GM19455 (cell line): Measurements from ENCODE around the gene MRPS31.
"Not testable (repeated sequence)": the region's sequence is repeated elsewhere in the genome, so short reads cannot be mapped to it uniquely, and the experiment has no call there.

Experiments
- ATAC-seq: cut with Tn5 transposase; IDR thresholded peaks from one replicate; pipeline ENCODE4 v1.9.1; 2021; ENCODE audit not compliant: unreplicated experiment

The MRPS31 gene

DNA sequence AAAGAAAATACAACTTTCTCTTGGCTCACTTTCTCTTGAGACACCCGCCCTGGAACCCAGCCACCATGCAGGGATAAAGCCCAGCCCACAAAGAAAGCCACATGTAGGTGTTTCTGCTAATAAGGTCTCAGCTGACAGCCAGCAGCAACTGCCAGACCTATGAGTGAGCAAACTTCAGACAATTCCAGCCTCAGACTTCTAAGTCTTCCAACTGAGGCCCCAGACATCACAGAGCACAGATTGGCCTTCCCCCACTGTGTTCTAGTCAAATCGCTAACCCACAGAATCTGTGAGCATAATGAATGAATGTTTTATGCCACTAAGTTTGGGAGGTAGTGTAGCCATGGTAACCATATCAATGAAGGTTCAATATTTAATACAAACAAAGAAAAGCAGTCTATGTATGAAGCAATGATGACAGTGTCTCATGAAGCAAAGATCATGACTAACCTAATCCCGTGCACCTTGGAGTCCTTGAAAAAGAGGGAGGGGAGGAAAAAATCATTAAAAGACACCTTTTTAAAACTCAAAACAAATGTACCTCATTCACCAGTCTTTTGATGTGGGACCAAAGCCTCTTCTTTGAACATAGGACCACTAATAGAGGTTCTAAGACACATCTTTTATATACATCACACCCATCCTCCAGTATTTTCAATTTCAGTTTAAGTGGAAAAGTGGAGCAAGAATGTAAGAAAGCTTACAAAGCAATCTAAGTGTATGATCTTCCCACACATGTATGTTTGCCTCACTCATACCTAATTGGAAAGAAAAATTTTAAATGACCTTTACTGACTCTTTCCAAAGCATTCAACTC, 6.2 kb downstream of the MRPS31 start:
- ATAC-seq: no peak

DNA sequence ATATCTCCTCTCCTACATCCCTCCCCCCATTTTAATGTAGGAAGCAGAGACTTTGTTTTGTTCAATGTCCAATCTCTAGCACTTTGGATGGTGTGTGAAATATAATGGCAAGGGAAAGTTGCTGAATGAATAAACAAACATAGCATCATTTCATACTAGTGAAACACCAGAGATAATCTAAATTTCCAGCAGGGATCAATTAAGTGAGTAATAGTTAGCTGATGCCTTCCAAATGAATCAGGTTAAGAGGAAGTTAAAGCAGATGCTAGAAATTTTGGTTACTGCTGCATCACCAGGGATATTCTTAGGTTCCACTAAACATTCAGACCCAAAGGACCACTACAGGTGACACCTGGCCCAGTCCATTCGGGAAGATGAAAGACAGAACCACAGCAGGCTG, 8.1 kb downstream of the MRPS31 start:
- no peak for ATAC-seq

DNA sequence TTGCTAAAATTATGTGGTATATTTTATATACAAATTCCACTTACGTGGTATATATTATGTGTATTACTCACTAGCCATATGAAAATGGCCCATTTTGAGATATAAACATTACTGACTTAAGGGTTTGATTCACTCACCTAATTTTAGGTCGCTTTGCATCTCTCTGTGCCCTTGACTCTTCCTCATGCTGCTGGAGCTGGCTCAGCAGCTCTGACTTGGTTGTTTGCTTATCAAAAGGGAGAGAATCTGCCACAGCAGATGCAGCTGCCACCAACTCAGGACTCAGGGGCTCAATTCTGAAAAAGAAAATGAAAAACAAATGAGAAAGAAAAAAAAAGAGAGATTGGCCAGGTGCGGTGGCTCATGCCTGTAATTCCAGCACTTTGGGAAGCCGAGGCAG, 12.2 kb downstream of the MRPS31 start:
- peak; percentile 44 for ATAC-seq

DNA sequence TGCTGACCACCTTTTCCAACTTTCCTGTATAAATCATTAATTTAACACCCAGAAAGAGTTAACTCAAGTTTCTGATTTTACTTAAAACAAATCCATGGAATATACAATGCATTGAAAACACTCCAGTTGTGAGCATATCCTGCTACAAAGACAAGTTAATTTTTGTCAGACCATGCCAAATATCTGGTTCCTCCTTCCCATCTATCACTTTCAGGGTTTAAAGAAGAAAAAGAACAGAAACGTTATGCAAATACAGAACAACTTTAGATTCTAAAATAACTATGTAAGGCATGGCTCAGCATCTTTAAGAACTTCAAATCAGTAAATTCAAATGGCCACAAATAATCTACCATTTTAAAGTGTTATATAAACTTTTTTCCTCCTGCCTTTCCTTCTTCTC, 14.9 kb downstream of the MRPS31 start:
- ATAC-seq: peak; percentile 50

DNA sequence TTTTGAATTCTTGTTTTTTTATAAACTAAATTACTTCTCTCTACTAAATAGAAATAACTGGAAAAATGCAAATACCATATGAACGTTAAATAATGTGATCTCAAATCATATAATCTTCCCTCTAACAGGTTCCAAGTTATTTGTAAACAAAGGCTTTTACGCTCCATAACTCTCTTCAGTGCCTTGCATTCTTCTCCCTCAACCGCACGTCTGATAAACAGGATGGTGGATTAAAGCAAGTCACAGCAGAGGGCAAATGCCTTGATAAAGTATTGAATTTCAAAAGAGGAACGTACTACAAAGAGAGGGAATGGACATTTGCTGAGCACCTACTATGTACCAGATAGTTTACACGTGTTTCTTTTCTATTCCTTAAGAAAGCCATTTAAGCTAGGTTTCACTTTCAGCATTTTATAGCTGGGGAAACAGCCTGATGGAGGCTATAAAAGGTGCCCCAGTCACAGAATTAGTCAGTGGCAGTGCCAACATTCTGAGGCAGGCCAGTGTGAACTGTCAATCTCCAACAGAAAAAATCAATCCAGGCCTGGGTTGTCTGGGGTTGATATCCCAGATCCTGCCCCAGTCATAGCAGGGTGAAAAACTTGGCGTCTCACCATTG, 15.8 kb downstream of the MRPS31 start:
- ATAC-seq: no peak

DNA sequence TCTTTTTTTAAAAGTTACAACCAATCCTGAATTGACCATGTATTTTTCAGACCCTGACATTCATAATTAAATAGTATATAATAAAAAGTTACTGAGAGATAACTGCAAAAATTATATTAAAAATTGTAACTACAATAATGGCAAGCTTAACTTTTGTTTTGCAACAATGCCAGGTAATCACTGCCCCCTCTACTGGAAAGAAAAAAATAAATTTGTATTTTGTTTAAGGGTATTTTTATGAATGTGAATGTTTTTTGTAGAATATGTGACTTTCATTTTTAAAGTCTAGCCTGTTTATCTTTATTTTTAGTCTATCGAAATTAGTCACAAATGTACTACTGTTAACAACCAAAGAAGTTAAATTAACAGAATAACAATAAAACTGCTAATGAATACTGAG, 21.7 kb downstream of the MRPS31 start:
- no peak for ATAC-seq

DNA sequence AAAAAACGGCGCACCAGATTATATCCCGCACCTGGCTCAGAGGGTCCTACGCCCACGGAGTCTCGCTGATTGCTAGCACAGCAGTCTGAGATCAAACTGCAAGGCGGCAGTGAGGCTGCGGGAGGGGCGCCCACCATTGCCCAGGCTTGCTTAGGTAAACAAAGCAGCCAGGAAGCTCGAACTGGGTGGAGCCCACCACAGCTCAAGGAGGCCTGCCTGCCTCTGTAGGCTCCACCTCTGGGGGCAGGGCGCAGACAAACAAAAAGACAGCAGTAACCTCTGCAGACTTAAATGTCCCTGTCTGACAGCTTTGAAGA, 35.8 kb downstream of the MRPS31 start:
- ATAC-seq: not testable (repeated sequence)

DNA sequence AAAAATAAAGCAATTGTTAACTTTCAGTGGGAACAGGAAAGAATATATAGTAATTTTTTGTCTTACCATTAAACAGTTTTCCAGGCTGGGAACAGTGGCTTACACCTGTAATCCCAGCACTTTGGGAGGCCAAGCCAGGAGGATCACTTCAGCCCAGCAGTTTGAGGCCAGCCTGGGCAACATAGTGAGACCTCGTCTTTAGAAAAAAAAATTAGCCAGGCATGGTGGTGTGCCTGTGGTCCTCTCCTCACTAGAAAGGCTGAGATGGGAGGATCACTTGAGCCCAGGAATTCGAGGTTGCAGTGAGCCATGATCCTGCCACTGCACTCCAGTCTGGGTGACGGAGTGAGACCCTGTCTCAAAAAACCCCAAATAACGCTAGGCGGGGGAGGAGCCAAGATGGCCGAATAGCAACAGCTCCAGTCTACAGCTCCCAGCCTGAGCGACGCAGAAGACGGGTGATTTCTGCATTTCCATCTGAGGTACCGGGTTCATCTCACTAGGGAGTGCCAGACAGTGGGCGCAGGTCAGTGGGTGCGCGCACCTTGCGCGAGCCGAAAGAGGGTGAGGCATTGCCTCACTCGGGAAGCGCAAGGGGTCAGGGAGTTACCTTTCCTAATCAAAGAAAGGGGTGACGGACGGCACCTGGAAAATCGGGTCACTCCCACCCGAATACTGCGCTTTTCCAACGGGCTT, 36.3 kb downstream of the MRPS31 start:
- ATAC-seq: not testable (repeated sequence)

DNA sequence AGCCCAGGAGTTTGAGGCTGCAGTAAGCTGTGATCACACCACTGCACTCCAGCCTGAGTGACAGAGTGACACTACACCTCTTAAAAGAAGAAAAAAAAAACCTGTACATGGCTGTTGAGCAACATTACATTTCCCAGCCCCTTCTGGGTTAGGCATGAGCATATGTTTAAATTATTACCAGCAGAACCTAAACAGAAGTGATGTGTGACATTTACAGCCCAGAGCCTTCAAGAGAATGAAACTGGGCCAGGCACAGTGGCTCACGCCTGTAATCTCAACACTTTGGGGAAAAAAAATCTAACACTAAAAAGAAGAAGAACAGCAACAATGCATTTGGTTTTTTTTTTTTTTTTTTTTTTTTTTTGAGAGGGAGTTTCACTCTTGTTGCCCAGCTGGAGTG, 38.3 kb downstream of the MRPS31 start:
- no peak for ATAC-seq

DNA sequence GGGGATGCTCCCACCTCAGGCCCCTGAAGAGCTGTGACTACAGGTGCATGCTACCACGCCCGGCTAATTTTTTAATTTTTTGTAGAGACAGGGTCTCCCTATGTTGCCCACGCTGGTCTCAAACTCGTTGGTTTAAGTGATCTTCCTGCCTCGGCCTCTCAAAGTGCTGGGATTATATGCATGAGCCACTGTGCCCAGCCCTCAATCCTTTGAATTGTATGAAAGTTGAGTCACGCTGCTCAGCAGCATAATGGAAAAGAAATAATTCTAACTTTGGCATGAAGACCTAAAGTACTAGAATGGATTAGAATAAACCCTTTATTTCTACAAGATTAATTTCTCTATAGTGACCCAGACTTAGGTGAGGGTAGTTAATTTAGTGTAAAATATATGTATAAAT, 42.4 kb downstream of the MRPS31 start:
- no peak for ATAC-seq

DNA sequence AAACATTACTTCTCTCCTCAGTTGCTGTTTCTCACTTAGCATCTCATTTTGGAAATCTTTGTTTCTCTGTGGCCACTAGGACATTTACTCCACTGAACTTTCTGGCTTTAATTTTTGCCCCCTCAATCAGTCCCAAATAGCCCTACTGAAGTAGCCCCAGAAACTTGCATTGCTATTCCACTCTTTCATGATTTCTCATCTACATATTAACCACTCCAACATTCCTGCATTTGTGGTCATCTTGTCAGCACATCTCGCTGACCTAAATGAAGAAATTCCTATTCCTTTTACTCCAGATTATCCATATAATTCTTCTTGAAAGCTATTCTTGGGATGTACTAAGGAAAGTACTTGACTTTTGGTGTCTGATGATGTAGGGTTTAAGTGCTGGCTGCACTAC, 56.6 kb downstream of the MRPS31 start:
- not testable (repeated sequence) for ATAC-seq

DNA sequence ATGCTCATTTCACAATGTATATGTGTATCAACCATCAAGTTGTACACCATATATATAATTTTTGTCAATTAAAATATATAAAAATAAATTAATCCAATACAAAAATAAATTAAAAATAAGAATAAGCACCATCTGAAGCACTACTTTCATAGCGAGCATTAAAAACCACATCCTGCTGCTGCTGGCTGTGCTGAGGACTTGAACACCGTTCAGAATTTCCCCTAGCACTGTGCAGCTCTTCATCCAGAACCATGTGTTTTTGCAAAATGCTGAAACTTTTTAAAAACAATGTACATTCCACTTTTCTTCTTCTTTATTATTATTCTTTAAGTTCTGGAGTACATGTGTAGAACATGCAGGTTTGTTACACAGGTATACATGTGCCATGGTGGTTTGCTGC, 64.6 kb downstream of the MRPS31 start:
- no peak for ATAC-seq

DNA sequence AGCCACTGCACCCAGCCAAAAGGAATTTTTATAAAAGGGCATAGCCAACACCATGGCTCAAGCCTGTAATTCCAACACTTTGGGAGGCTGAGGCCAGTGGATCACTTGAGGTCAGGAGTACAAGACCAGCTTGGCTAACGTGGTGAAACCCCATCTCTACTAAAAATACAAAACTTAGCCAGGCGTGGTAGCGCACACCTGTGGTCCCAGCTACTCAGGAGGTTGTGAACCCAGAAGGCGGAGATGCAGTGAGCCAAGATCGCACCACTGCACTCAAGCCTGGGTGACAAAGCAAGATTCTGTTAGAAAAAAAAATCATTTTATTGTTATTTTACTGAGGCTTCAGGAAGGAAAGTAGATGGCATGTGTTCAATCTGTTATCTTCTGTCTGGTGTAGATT, 73.3 kb downstream of the MRPS31 start:
- peak; percentile 72 for ATAC-seq

DNA sequence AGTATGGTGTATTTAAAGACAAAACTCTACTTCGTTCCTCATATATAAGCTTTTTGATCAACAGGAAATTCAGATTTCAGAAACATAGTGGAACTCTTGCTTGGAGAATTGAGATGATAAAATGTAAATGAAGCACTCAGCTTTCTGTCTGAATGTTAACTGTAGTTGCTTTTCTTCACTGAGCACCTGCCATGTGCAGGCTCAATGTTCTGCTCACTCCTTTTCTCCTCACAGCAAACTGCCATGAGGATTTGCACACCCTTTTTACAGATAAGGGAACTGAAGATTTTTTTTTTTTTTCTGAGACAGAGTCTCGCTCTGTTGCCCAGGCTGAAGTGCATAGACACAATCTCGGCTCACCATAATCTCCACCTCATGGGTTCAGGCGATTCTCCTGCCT, 76.6 kb downstream of the MRPS31 start:
- no peak for ATAC-seq

DNA sequence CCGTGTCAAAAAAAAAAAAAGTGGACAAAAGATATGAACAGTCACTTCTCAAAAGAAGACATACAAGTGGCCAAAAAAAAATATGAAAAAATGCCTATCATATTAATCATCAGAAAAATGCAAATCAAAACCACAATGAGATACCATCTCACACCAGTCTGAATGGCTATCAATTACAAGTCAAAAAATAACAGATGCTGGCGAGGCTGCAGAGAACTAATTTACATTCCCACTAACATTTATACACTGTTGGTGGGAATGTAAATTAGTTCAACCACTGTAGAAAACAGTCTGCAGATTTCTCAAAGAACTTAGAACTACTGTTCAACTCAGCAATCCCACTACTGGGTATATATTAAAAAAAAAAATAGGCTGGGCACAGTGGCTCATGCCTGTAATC, 78.0 kb downstream of the MRPS31 start:
- ATAC-seq: peak; percentile 49

DNA sequence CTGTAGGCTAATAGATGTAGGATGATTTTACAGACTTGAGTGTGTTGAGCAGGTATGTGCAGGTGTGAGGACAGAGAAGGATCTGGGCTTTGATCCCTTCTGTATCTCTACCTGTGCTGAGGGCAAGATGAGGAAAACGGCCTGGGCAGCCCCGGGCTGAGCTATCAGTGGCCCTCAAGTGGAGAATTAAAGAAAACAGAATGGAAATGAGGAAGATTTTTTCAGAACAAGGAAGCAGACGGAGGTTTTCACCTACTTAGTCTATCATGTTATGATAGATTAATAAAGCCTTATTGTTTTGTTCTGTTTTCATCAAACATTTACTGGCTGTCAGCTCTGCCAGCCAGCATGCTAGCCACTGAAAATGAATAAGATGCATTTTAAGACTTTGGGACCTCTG, 82.2 kb downstream of the MRPS31 start:
- ATAC-seq: no peak

DNA sequence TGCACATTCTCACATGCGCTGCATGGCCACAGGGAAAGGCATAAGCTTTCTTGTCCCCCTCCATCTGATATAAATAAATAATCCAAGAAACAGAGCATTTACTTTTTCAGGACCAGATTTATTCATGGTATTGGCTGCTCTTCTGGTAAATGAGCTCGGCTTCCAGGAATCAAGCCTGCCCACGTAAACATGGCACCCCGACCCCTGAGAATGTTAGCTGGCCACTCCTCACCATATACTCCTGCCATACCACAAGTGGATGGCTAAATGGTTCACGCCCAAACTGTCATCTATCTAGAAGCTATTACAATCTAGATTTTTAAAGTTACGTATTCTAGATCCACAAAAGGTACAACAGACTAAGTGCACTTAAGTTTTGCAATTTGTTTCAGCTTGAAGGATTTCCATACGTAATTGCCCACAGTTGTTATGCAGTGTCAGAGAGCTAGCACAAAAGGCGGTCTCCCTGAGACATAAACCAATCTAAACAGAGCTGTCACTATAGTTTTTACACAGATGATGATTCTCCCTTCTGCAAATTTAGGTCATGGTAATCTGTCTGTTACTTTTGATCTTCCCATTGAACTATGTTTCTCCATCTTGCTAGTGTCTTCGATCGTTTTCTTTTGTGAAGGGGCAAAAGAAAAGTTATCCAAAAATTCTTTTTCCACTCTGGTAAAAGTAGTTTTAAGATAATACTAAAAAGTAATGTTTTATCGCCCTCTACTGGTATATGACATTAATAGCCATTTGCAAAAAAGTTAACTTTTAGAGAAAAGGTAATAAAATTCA, 88.3 kb downstream of the MRPS31 start:
- ATAC-seq: no peak

DNA sequence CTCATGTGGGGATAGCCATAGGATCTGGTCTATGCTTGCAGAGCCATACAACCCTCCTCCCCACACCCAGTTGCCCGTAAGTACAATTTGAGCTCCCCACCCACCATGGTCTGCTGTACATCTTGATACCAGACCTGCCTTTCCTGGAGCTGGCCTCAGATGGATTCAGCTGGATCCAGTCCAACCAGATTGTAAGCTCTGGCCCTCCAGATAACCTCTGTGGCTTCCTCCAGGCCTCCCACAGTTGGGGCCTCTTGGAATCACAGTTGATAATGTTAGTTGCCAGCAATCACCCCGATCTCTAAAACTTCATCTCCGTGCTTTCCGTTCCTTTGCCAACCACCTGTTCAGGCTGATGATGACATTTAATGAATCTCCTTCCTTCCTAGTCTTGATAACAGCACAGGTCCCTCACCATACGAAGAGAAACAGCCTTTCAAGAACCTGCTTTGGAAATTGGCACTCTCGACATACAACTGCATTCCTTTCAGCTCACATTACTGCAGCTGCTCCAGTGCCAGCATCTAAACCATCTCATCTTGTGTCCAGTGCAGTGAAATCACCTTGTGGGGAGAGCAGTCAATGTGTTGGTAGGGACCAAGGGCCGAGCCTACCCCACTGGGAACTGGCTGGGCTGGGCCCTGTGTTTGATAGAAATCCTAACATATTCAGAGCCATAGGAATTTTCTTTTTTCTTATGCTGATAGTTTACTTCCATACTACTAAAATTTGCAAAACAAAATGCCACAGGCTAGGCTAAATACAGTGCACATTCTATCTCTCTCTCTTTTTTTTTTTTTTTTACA, 89.4 kb downstream of the MRPS31 start:
- ATAC-seq: no peak

DNA sequence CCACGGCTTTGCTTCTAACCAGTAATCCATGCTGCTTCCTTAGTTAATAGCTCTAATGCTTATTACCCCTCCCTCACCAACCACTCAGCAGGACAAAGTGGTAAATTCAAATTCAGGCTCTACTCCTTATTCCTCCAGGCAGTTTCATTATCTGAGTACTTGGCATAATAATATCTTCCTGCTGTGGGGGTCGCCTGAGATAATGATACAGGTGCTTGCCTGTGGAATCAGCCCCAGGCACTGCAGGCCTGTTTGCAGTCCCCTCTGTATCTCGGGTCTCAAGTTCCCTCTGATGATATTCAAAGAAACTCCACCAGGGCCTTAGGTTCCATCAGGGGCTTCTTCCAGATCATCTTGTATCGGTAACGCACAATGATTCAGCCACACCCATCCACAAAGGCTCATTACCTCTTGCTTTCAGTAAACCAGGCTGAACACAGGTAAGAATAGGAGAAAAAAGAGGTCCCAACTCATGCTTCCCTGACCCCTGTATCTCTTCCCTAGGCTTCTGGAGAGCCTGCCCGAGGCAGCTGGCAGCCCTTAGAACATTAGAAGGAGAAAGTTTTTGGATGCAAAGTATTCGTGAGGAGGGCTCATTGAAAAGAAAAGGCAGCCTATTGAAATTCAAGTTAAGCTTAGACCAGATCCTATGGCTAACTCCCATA, 90.2 kb downstream of the MRPS31 start:
- no peak for ATAC-seq

DNA sequence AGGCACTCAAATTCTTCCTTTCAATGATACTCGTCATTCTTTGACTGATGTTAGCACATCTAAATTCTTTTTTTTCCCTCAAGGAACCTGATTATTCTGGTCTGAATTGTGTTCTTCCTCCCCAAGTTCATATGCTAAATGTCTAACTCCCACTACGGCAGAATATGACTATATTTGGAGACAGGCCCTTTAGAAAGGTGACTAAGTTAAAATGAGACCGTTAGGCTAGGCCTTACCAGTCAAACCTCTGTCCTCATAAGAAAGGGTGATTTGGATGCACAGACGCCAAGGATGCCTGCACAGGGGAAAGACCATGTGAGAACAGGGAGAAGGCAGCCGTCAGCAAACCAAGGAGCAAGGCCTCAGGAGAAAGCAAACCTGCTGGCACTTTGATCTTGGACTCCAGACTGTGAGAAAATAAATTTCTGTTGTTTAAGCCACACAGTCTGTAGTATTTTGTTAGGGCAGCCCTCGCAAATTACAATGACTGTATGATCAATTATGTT, 91.5 kb downstream of the MRPS31 start:
- no peak for ATAC-seq
